Heart left ventricle (tissue), 16 donors: ENCODE data around the gene GSDME. TPM values are rescaled to one million over a fixed set of nuclear protein-coding genes. Genes with fewer than 3 reads are reported as not detected.
A peak's percentile ranks its signal among the peaks of the same experiment; 100 is the strongest.

Experiments used
- ATAC-seq, 4 donors: fragments of 200-7000 bp; cut with Tn5 transposase; one replicate each; pipeline ENCODE4 v1.9.1; 2020 to 2022; ENCODE audit warnings: moderate library complexity in 4 of 4, mild to moderate bottlenecking in 3 of 4, moderate number of reproducible peaks in 1 of 4
- DNase-seq, 5 donors: peaks; one replicate each; pipeline ENCODE4 v3.0.0-alpha.2; 2020
- H3K27ac ChIP-seq, 12 donors: fragments of 200-600 bp; sonication (generic) in 4 of 12; one replicate each; pipeline versions ENCODE4 v1.5.0 to v1.8.0; 2016 to 2022; ENCODE audit warnings: mild to moderate bottlenecking in 2 of 12
- H3K27me3 ChIP-seq, 9 donors: fragments of 200-600 bp; sonication (generic) in 2 of 9; one replicate each; pipeline versions ENCODE4 v1.5.1 to v1.8.0; 2016 to 2022; ENCODE audit warnings: mild to moderate bottlenecking in 3 of 9
- H3K36me3 ChIP-seq, 9 donors: fragments of 200-600 bp; sonication (generic) in 2 of 9; one replicate each; pipeline versions ENCODE4 v1.5.0 to v1.8.0; 2018 to 2022; ENCODE audit warnings: mild to moderate bottlenecking in 2 of 9
- H3K4me1 ChIP-seq, 12 donors: fragments of 200-600 bp; sonication (generic) in 4 of 12; one replicate each; pipeline versions ENCODE4 v1.5.0 to v1.8.0; 2016 to 2022; ENCODE audit warnings: mild to moderate bottlenecking in 3 of 12
- H3K4me3 ChIP-seq, 12 donors: fragments of 200-600 bp; sonication (generic) in 4 of 12; one replicate each; pipeline versions ENCODE4 v1.5.0 to v1.8.0; 2017 to 2022; ENCODE audit warnings: mild to moderate bottlenecking in 9 of 12, moderate library complexity in 4 of 12
- H3K9me3 ChIP-seq, 12 donors: fragments of 200-600 bp; sonication (generic) in 4 of 12; one replicate each; pipeline versions ENCODE4 v1.5.0 to v1.8.0; 2016 to 2022; ENCODE audit warnings: mild to moderate bottlenecking in 1 of 12
- POLR2A ChIP-seq, 2 donors: fragments of 450-650 bp; IDR thresholded peaks; one replicate each; pipeline ENCODE4 v1.6.1; 2017; ENCODE audit warnings: antibody characterized with exemption in 2 of 2, mild to moderate bottlenecking in 2 of 2, moderate library complexity in 2 of 2
- WGBS, 4 donors: extraction: QIAGEN DNeasy Blood & Tissue Kit in 2 of 4; methylation state at CpG; one replicate each; pipeline versions ENCODE4 v1.1.5 to v1.1.7; 2013 to 2018; 5-methylcytosine and 5-hydroxymethylcytosine counted together
- intact Hi-C, 10 donors: fragments of 100-400 bp; cut with DNase I; formaldehyde crosslinking; loops; one replicate each; pipeline versions ENCODE4 v1.11.1 to v1.14.2; 2022
- polyA plus RNA-seq, 2 donors: library from polyadenylated mRNA; stranded (reverse); fragments of 200-250 nt; gene quantifications; one replicate each; pipeline ENCODE4 v1.2.3, GENCODE V29; 2013
- total RNA-seq, 9 donors: library from RNA; depleted of rRNA in 2 of 9; stranded (reverse); fragments of >200 nt in 2 of 9; fragmentation: NEBNext Ultra II Directional in 3 of 9; extraction: Animal tissue kit (Norgen Biotek cat#: 25700) in 3 of 9; gene quantifications; one replicate each; pipeline versions ENCODE4 v1.1.0 to v1.2.4, GENCODE V29; 2016 to 2023
- TF ChIP-seq, protein P1 (sequence below), 12 donors: fragments of 200-600 bp; sonication (generic) in 4 of 12; IDR thresholded peaks; one replicate each; pipeline versions ENCODE4 v1.5.0 to v1.8.0; 2018 to 2022; ENCODE audit warnings: antibody characterized with exemption in 12 of 12, mild to moderate bottlenecking in 5 of 12
- donor health status: ischemic (EF 13 %, LVEDD 7.1; RV severe dilation, severe dysfunction).
- donor health status: healthy with polysubstance abuse.
- donor health status: DM: no; HTN: yes; CAD: no.
- donor health status: DM: no; HTN: no; CAD: no.
- donor health status: ischemic (EF 25% LVEDD 6.9; RV normal size, moderate dysfunction).
- donor health status: ischemic (EF 25% LVEDD 5.7; RV mildly dilated, moderate dysfunction).
- donor health status: healthy.
- donor health status: DM: yes; HTN: yes; CAD: no.
- donor health status: ischemic (EF 35%, LVEDD 5.7; RV mildly dilated, moderate dysfunction).
- donor health status: nonischemic (EF 11% LVEDD 7.7; RV severe dilation, severe dysfunction).
- donor health status: DM: yes; HTN: yes; CAD: no.
- donor health status: PGD.
- donor health status: ischemic (EF 29% LVEDD 5.4; RV normal size, mild dysfunction).
- donor health status: nonischemic (EF 23%, LVEDD 6.1; RV moderate dilation, normal function).

The GSDME gene
- total and polyA plus RNA-seq, 11 donors, result 2.6 to 17.4 (median 4.9) TPM

DNA sequence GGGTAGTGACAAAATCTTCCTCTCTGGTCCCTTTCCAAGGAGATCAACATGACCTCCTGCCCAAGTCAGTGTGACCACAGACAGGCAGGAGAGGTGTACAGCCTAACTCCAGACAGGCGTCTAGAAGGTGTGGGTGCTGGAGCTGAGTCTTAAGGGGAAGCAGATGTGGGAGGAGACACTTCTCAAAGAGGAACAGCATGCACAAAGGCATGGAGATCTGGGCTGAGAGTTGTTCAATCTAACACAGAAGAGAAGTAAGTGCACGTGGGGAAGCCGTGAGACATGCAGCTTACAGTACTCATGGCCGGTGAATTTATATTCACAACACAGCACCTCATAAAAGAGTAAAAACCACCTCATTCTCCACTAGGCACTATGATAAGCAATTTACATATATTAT is 23.8 kb upstream of the GSDME start:
- Histone ChIP-seq H3K36me3 (no peaks in the 10 kb centered on the region), H3K4me3 (no peak overlapping the region), H3K9me3 (peaks cover 0 to 7% (median 0%) of the 10 kb centered on the region in 12 donors), H3K27me3 (no peaks in the 10 kb centered on the region), H3K27ac (no peak overlapping the region), H3K4me1 (peaks cover 0 to 15% (median 2%) of the 10 kb centered on the region in 12 donors)
- WGBS, 4 donors, result 85 to 95% (median 91%) methylated on average over 4 of the region's 4 CpGs
- TF ChIP-seq, protein P1, sequence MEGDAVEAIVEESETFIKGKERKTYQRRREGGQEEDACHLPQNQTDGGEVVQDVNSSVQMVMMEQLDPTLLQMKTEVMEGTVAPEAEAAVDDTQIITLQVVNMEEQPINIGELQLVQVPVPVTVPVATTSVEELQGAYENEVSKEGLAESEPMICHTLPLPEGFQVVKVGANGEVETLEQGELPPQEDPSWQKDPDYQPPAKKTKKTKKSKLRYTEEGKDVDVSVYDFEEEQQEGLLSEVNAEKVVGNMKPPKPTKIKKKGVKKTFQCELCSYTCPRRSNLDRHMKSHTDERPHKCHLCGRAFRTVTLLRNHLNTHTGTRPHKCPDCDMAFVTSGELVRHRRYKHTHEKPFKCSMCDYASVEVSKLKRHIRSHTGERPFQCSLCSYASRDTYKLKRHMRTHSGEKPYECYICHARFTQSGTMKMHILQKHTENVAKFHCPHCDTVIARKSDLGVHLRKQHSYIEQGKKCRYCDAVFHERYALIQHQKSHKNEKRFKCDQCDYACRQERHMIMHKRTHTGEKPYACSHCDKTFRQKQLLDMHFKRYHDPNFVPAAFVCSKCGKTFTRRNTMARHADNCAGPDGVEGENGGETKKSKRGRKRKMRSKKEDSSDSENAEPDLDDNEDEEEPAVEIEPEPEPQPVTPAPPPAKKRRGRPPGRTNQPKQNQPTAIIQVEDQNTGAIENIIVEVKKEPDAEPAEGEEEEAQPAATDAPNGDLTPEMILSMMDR (IDR thresholded peaks at IDR 0.05), result no peak
- no peak for TF ChIP-seq POLR2A (IDR thresholded peaks at IDR 0.05)
- intact Hi-C loops, result no loop called here
- DNase-seq, result no peak
- ATAC-seq, result peak in 1 of 4 donors; percentile 49

DNA sequence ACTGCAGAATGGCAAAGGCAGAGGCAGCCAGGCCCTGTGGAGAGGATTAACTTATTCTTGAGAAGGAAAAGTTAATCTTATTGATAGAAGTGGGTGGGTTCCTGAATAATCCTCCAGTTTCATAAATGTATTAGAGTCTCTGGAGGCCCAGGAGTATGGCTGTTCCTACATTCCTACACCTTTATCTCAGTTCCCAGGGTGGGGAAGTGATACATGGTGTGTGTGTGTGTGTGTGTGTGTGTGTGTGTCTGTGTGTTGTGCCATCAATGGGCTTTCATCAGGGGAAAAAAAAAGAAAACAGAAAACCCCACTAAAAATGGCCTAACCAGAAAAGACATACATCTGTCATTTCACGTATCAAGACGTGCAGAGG is 22.0 kb upstream of the GSDME start:
- Histone ChIP-seq H3K4me1 (peaks cover 0 to 15% (median 2%) of the 10 kb centered on the region in 12 donors), H3K36me3 (no peaks in the 10 kb centered on the region), H3K9me3 (peaks cover 0 to 7% (median 0%) of the 10 kb centered on the region in 12 donors), H3K4me3 (no peak overlapping the region), H3K27ac (peak overlapping the region in 3 of 12 donors; percentile 14 to 76 (median 44)), H3K27me3 (no peaks in the 10 kb centered on the region)
- TF ChIP-seq, protein P1 (IDR thresholded peaks at IDR 0.05), result no peak
- no peak for TF ChIP-seq POLR2A (IDR thresholded peaks at IDR 0.05)
- intact Hi-C loops, result no loop called here
- 85 to 95% (median 88%) methylated on average over 2 of the region's 2 CpGs for WGBS, 4 donors
- DNase-seq (no peak), ATAC-seq (peak in 1 of 4 donors; percentile 28)

DNA sequence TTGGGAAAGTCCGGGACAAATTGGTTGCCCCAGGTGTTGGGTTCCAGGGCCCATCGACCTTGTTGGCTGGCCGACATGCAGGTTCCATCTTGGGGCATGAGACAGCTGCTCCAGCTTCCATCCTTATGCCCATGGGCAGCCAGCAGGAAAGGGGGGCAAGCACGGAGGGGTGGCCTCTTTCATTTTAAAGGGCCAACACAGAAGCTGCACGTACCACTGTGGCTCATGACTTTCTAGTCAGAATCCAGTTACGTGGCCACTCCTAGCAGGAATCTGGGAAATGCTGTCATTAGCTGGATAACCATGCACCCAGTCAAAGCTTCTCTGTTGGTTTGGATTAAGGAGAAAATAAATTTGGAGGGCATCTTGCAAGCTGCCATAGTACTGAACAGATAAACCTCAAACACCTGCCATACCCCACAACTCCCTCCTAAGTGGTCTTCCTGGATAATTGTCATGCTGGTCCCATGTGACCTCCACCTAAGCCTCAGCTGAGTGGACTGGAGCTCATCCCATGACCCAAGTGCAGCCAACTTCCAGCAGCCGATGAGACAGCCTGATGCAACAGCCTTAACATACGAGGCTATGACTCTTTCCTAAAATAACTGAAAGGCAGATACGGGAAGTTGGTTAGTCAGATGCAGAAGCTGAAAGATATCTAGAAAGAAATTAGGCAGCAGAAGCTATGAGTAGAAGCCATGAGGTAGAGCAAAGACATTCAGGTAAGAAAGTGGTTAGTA is 21.4 kb upstream of the GSDME start:
- peaks cover 0 to 7% (median 0%) of the 10 kb centered on the region in 12 donors for H3K9me3 ChIP-seq
- DNase-seq (peak in 4 of 5 donors; percentile 30 to 70 (median 48)), ATAC-seq (peak; percentile 75 to 96 (median 84))
- TF ChIP-seq, protein P1 (IDR thresholded peaks at IDR 0.05), result no peak
- no peak for TF ChIP-seq POLR2A (IDR thresholded peaks at IDR 0.05)
- H3K36me3 ChIP-seq, result no peaks in the 10 kb centered on the region
- peaks cover 0 to 15% (median 2%) of the 10 kb centered on the region in 12 donors for H3K4me1 ChIP-seq
- no peaks in the 10 kb centered on the region for H3K27me3 ChIP-seq
- 66 to 68% (median 67%) methylated on average over 9 of the region's 9 CpGs for WGBS, 4 donors
- H3K4me3 ChIP-seq, result no peak overlapping the region
- intact Hi-C loops, result no loop called here
- H3K27ac ChIP-seq, result peak overlapping the region in 3 of 12 donors; percentile 14 to 76 (median 44)

DNA sequence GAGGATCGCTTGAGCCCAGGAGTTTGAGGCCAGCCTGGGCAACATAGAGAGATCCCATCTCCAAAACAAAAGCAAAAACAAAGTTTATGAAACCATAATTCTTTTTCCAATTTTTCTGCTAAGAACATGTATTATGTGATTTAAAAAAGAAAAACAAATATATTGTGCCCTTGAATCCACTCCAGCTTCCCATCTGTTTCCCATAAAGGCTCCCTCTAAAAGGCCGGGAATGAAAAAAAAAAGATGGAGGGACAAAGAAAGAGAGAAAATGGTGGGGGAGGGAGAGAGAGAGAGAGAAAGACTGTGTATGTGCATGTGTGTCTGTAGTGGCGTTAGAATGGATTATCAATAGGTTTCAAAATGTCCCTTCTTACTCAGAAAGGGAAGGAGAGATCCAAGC is 20.5 kb upstream of the GSDME start:
- H3K27me3 ChIP-seq, result no peaks in the 10 kb centered on the region
- intact Hi-C loops, result no loop called here

More for the DNA sequence above, 20.5 kb upstream of the GSDME start:
- TF ChIP-seq, protein P1 (IDR thresholded peaks at IDR 0.05), result no peak
- TF ChIP-seq POLR2A (IDR thresholded peaks at IDR 0.05), result no peak
- ATAC-seq (no peak), DNase-seq (no peak)
- Histone ChIP-seq H3K4me1 (peaks cover 0 to 15% (median 2%) of the 10 kb centered on the region in 12 donors), H3K36me3 (no peaks in the 10 kb centered on the region), H3K4me3 (no peak overlapping the region), H3K27ac (peak overlapping the region in 1 of 12 donors; percentile 76), H3K9me3 (peaks cover 0 to 1% (median 0%) of the 10 kb centered on the region in 12 donors)
- WGBS, 4 donors, result 80 to 87% (median 83%) methylated on average over 3 of the region's 3 CpGs
